ENCODE results near the gene FLNB.

The FLNB gene

DNA sequence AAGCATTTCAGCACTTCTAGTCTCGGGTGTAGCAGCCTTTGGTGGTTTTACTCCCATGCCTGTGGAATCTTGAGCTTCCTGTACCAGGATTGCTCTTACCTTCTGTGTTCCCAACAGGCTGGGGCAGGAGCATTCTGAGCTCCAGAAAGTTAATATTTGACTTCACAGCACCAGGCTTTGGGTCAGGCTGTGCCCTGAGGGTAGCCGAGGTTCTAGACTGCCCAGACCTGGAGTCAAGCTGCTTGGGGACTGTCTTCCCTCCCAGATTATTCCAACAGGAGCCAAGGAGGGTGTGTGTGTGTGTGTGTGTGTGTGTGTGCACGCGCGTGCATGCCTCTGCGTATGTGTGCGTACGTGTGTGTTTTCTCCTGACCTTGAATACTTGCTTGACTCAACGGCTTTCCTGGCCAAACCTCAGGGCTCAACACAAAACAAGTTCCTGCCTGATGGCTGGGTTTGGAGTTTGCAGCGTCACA, 94.8 kb downstream of the FLNB start:
- FAIRE-seq = no peak
- DNase-seq (ENCODE audit: low spot score) = no peak

DNA sequence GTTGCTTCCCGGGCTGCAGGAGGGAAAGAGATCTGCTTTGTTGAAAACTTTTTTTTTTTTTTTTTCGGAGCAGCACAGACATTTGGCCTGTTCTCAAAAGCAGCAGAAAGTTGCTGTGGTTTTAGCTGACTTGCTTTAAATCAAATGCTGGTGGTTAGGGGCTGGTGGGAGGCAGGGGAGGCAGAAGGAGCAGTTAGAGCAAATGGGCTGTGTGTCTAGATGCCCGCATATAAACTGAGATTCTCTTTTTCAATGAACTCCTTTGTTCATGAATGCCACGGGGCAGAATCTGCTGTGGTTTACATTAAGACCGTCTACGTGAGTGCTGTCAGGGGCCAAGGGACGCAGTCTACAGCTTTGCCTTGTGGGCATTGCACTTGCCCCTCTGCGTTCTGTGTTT, 95.9 kb downstream of the FLNB start:
- FAIRE-seq (no peak), DNase-seq (ENCODE audit: low spot score) (no peak)

DNA sequence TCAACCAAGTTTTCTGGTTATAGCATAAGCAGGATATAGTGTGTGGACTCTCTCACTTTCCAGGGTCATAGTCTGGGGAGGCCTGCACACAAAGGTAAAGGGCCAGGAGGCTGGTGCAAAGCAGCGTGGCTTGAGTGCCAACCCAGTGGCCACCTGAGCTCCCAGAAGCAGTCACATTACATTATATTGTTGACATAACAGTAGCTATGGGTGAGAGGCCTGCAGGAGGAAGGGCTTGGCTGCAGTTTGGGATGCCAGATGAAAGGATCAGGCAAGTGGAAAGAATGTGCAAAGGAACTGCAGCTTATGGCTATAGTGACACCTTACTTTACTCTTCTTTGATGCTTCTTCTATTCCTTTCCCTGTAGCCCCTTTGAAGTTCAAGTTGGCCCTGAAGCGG, 96.5 kb downstream of the FLNB start:
- DNase-seq (ENCODE audit: low spot score) (no peak), FAIRE-seq (no peak)

DNA sequence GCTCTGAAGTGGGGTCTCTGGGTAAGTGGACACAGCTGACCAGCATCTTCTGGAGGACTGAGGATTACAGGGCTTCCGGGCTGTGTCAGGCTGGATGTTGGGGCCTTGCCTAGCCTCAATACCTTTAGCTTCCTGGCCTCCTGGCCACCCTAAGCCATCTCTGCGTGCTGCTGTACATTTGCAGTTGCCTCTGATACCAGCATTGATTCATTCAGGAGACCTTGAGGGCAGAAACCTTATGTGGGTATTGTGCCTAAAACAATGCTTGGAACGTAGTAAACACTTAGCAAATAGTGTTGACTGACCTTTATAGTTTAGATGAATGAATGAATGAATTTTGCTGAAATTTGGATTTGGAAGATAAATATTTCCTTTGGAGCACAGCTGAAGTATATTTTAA, 97.0 kb downstream of the FLNB start:
- FAIRE-seq (no peak), DNase-seq (ENCODE audit: low spot score) (no peak)

DNA sequence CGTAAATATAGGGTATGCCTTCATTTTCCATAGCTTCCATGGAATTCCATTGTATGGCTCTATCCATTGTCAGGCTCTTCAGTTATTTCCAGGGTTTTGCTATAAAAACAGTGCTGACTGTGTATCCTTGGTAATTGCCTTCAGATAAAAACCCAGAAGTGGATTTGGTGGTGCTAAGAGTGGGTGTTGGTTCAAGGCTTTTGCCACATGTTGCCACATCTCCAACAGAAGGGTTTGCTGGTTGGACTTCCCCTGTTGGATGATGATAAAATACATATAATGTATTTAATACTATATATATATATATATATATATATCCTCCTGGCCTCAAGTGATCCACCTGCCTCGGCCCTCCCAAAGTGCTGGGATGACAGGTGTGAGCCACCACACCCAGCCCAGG, 97.8 kb downstream of the FLNB start:
- DNase-seq (ENCODE audit: low spot score) (no peak), FAIRE-seq (no peak)

DNA sequence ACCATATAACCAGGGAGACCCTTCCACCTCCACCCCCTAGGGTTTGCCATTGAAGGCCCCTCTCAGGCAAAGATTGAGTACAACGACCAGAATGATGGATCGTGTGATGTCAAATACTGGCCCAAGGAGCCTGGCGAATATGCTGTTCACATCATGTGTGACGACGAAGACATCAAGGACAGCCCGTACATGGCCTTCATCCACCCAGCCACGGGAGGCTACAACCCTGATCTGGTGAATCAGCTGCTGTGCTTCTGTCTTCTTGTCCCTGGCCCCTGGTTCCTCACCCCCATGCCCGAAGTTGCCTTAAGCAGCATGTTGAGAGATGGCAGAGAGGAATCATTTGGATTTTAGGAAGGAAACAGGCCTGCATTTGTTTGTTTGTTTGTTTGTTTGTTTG, 98.4 kb downstream of the FLNB start:
- no peak for DNase-seq (ENCODE audit: low spot score)
- FAIRE-seq = no peak

DNA sequence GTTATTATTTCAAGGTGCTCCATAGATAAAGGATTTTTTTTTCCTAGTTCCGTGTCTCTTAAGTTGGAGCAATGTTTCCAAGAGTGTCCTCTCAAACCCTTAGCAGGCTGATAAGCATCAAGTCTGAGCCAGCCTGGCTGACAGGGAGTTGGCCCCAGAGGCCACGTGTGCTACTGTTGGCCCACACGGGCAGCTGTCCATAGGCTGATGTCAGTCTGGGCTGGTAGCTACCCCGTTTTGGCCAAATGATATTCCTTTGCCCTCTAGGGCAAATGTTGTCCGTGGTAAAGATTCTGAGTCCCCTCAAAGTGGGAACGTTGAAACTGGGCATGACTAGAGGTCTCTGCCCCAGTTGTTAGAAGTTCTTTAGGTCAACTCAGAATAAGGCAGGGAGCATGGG, 99.4 kb downstream of the FLNB start:
- no peak for DNase-seq (ENCODE audit: low spot score)
- no peak for FAIRE-seq

DNA sequence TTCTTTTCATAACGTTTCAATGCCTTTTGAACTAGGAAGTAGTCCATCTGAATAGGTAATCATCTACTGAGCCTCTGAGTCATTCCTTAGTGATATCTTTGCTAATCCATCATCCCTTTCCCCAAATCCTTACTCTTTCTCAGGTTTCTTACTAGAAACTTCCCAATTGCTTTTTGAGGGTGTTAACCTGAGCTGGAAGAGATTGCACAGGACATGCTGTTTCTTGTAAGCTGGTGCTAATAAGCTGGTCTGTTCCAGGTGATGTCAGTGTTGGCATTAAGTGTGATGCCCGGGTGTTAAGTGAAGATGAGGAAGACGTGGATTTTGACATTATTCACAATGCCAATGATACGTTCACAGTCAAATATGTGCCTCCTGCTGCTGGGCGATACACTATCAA, 101.5 kb downstream of the FLNB start:
- no peak for DNase-seq (ENCODE audit: low spot score)
- no peak for FAIRE-seq

DNA sequence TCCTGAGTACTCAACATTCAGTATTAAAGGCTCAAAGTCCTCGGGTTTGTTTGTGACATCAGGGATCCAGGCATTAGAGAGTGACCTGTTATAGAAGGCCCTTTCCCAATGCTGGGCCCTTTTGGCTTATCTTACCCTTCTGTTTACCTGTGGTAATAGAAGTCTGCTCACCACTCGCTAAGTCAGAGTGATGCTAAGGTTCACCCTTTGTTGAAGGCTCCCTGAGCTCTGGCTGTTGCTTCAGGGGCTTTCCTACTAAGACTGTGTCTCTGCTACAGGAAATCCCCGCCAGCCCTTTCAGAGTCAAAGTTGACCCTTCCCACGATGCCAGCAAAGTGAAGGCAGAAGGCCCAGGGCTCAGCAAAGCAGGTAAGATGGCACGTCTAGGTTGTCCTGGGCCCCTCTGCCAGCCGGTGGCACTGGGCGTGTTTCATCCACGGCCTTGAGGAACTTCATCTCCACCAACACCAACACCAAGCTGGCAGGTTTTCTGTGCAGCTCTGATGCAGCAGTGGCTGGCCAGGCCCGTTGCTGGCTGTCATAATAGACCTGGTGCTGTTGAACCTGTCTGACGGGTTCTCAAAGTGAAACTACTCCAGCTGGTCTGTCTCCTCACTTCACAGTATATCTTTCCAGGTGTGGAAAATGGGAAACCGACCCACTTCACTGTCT, 103.4 kb downstream of the FLNB start:
- DNase-seq (ENCODE audit: low spot score) (no peak), FAIRE-seq (no peak)

DNA sequence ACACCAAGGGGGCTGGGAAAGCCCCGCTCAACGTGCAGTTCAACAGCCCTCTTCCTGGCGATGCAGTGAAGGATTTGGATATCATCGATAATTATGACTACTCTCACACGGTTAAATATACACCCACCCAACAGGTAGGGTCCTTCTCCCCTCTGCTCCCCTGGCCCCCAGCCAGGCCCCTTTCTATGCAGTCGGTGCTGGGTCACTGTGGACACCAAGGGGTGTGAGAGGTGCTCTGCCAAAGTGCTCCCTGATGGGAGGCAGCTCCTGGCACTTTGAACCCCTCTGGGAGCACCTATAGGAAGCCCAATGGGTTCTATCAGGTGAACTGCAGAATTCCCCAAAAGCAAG, 103.9 kb downstream of the FLNB start:
- DNase-seq (ENCODE audit: low spot score) (no peak), FAIRE-seq (no peak)

DNA sequence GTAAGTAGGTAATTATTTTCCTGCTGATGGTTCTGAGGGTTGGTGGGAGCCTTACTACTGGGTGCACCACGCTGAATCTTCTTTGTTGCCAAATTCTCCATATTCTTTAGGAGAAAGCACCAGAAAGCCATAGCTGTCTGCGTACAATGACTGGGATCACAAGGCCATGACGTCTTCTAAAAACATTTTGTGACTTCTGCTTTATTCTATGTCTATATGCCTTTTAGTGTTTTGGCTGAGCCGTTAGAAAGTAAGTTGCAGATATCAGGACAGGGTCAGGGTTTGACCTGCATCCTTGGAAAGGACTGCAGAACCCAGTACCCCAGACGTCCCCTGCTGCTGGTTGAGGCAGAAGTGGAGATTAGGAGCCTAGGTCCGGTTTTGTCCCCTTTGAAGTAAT, 107.0 kb downstream of the FLNB start:
- FAIRE-seq = no peak
- DNase-seq (ENCODE audit: low spot score) = no peak

DNA sequence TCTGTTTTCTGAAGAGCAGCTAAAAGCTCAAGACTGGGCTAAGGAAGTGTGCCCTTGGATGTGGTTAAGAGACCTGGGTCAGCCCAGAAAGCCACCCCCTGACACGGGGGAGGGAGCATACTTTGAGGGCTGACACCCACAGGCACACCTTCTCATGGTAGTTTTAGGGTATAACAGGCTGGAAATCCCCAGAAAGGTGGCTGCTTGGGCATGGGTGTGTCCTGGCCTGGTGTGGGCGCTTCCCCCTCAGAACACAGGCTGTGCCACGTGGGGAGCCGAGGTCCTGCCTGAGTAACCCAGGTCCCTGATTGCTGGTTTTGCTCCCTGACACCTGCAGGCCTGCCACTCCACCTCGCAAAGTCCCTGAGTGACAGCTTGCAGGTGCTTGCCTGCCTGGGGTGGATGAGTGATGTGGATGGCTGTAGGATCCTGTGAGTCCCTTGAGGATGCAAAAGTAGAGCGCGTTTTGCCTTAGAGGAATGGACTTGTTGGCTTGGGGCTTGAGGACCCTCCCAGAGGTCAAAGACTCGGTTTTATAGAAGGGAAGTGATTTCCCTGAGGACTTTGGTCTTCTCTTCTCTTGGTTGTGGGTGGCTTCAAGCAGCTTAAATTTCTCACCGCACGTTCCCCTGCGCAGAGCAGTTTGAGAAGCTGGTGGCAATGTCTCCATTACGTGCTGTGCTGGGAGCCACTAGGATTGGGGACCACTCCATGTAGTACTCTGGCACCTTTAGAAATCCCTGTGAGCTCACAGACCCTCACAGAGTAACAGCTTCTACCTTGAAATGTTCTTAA, 108.1 kb downstream of the FLNB start:
- no peak for FAIRE-seq

DNA sequence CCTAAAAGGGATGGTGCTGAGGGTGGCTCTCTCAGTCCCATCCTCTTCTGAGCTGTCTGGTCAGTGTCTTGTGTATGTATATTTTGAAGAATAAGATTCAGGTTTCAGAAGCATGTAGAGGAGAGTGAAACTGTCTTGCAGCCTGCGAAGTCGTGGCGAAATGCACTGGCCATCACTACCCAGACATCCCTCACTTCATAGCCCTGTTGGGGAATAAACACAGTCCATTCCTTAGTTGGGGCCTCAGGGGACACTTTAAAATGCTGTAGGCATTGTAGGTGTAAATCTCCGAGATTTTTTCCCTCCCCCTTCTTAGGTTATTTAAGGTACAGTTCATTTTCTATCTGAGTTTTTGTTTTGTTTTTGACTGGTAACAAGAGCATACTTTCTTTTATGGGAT, 108.8 kb downstream of the FLNB start:
- DNase-seq (ENCODE audit: low spot score) (no peak), FAIRE-seq (no peak)

More for the DNA sequence above, 108.1 kb downstream of the FLNB start:
- no peak for DNase-seq (ENCODE audit: low spot score)

DNA sequence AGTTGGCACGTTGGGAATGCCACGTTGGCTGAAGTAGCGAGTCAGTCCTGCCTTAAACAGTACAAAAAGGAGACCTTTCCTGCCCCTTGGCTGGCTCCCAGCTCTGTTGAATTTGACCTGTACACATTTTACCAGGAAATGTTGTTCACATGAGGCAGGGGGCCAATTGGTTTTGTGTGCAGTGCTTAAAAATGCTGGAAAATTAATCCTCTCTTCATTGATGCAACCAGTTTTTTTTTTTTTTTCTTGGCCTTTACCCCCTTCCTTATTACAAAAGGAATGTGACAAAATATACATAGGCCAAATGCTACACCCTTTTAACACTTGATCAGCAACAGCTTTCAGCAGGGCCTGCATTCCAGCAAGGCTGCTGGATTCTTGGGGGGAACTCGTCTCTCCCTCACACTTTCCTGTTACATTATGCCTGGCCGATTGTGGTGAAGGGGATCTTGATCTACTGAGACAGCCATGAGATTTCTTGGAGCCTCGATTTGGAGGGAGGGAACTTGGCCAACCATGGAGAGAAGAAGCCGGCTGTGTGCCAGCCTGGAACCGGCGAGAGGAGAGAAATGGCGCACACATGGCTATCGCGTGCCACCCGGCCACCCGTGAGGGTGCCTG, 109.4 kb downstream of the FLNB start:
- DNase-seq (ENCODE audit: low spot score) (no peak), FAIRE-seq (no peak)

DNA sequence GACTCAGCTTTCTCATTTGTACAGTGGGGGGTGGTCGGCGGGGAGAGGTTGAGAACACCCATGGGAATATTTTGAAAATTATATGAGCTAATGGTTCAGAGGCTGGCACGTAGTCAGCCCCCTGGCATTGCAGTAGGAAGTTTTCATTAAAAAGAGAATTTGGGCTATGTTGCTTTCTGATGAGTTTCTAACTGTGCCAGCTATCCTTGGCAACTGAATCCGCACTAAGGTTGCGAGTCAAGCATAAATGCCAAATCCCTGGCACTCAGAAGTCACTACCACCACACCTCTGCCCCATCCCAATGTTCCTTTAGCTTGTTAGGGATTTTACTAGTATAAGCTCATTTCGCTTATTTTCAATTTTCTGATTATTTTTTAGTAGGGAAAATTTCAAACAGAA, 111.0 kb downstream of the FLNB start:
- DNase-seq (ENCODE audit: low spot score) = no peak
- no peak for FAIRE-seq

DNA sequence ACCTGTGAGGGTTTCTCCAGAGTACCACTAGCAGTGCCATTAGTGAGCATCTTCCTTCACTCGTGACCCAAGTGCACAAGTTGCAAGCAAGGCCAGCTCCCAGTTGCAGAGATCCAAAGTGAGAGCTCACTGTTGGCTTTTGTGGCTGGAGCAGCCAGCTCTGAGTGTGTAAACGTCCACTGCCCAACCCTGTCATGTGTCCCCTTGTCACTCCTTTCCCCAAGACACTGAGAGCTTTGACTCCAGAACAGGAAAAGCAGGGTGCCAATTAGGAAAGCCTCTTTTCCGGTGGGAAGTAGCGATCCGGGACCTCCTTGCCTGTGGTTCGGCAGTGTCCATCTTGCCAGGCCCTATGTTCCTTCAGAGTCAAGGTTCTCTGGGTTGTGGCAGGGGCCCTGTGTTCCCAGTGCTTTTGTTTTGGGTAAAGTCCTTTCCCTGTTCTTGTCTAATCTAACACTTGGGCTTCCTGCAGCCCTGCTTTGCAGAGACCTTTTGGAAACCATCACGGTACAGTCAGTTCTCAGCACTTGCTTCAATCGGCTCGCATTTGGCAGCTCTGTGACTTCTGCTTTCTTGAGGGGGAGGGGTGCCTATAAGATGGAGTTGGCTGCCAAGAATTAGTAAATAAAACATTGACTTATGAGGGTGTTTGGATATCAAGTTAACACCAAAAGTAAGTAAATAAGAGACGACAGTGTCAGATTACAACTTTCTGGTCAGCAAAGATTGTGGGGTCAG, 112.0 kb downstream of the FLNB start:
- FAIRE-seq (no peak), DNase-seq (ENCODE audit: low spot score) (no peak)

DNA sequence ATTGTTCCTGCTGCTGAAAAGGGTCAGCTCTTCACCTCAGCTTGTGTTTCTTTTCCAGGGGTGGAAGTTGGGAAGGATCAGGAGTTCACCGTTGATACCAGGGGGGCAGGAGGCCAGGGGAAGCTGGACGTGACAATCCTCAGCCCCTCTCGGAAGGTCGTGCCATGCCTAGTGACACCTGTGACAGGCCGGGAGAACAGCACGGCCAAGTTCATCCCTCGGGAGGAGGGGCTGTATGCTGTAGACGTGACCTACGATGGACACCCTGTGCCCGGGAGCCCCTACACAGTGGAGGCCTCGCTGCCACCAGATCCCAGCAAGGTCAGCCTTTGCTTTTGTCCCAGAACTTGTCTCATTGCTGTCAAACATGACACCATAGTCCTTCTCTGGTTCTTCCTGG, 113.0 kb downstream of the FLNB start:
- DNase-seq (ENCODE audit: low spot score) (no peak), FAIRE-seq (no peak)

DNA sequence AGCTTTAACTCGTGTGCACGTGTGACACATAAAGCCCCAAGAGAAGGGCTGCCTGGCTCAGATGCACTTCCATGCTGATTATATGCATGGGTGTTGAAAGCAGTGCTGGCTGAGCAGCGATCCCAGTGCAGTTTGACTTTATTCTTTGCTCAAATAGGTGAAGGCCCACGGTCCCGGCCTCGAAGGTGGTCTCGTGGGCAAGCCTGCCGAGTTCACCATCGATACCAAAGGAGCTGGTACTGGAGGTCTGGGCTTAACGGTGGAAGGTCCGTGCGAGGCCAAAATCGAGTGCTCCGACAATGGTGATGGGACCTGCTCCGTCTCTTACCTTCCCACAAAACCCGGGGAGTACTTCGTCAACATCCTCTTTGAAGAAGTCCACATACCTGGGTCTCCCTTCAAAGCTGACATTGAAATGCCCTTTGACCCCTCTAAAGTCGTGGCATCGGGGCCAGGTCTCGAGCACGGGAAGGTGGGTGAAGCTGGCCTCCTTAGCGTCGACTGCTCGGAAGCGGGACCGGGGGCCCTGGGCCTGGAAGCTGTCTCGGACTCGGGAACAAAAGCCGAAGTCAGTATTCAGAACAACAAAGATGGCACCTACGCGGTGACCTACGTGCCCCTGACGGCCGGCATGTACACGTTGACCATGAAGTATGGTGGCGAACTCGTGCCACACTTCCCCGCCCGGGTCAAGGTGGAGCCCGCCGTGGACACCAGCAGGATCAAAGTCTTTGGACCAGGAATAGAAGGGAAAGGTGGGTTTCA, 114.9 kb downstream of the FLNB start:
- FAIRE-seq (no peak), DNase-seq (ENCODE audit: low spot score) (no peak)

DNA sequence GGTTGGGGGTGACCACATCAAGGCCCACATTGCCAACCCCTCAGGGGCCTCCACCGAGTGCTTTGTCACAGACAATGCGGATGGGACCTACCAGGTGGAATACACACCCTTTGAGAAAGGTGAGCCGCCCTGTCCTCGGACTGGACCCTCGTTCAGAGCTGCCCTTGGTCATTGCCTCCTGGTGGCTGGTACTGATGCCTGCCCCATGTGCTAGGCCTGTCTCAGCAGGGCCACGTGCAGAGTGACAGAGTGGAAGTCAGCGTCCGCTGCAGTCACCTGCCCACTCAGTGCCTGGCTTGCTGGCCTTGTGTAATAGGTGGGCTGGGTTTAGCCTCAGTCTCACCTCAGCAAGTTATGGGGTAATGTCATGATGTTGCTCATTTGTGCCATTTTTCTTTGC, 116.2 kb downstream of the FLNB start:
- no peak for FAIRE-seq

DNA sequence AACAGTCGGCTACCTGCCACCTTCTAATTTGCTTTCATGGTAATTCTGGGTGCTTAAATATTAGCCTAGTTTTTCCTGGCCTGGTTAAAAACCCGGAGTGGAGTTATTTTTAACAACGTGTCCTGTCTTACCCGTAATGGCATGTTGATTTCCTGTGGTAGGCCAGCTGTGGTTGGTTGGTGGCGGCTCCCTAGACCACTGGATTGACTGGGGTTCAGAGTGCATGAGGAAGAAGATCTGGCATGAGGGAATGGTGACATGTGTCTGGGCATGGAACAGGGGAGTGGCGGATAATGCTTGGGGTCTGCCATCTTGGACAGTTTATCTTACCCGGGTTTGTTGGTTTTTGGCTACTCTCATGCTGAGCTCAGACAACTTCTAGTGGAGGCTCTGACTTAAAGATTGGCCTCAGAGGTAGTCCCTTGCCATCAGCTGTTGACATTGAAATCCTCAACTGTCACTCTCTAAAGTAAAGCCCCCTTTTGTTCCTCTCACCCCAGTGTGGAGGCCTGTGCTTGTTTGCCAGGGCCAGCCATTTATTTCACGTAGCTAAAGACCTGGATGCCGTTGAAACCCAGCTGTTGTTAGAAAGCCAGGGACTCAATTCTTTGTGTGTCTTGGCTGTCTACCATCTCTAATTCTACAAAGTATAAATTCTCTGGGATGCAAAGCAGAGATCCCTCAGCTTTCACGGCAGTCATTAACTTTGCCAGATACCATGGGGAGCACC, 121.0 kb downstream of the FLNB start:
- DNase-seq (ENCODE audit: low spot score) (no peak), FAIRE-seq (no peak)

More for the DNA sequence above, 116.2 kb downstream of the FLNB start:
- no peak for DNase-seq (ENCODE audit: low spot score)

DNA sequence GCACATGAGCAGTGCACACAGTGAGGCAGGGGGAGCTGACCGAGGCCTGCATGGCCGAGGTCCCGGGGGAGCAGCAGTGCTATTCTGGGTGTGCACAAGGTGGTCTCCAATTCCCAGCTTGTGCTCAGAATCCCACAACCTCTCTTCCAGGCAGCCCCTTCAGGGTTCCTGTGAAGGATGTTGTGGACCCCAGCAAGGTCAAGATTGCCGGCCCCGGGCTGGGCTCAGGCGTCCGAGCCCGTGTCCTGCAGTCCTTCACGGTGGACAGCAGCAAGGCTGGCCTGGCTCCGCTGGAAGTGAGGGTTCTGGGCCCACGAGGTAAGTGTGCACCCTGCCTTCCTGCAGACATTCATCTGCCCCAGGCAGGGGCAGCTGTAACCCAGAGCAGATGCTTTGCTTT, 122.4 kb downstream of the FLNB start:
- DNase-seq (ENCODE audit: low spot score) = no peak
- no peak for FAIRE-seq
